GM21717 (cell line): ENCODE data around the gene ENTPD2.

ENCODE experiments used
- ATAC-seq: cut with Tn5 transposase; IDR thresholded peaks from one replicate; pipeline ENCODE4 v1.9.1; 2021; ENCODE audit warnings: mild to moderate bottlenecking, moderate library complexity; ENCODE audit not compliant: unreplicated experiment

ENTPD2 gene

GRCh38 chr9:137053944-137054931 is at the start of gene ENTPD2:
TSS of gene ENTPD2 (minus strand) at chr9:137054061. CDS start at chr9:137053997, 64 bp downstream.
- ATAC-seq, result no peak

GRCh38 chr9:137103206-137103999 is 49.5 kb upstream of the ENTPD2 start:
- no peak for ATAC-seq

GRCh38 chr9:137099231-137099630 is 45.4 kb upstream of the ENTPD2 start:
- ATAC-seq, result no peak

- ATAC-seq, result no peak
Measured at GRCh38 chr9:137097761-137098462, 44.1 kb upstream of the ENTPD2 start.

GRCh38 chr9:137096785-137097546 is 43.1 kb upstream of the ENTPD2 start:
- no peak for ATAC-seq

GRCh38 chr9:137095664-137096517 is 42.0 kb upstream of the ENTPD2 start:
- peak; percentile 66 for ATAC-seq

- no peak for ATAC-seq
Measured at GRCh38 chr9:137089232-137089947, 35.5 kb upstream of the ENTPD2 start.

- ATAC-seq, result no peak
Measured at GRCh38 chr9:137088121-137088520, 34.3 kb upstream of the ENTPD2 start.

GRCh38 chr9:137087409-137087925 is 33.6 kb upstream of the ENTPD2 start:
- peak; percentile 1 for ATAC-seq

GRCh38 chr9:137086531-137087408 is 32.9 kb upstream of the ENTPD2 start, which contains the start of gene MAN1B1:
TSS of gene MAN1B1 (plus strand) at chr9:137086985. CDS start at chr9:137087000, 15 bp downstream.
- peak; percentile 65 for ATAC-seq

- peak; percentile 4 for ATAC-seq
Measured at GRCh38 chr9:137085920-137086530, 32.2 kb upstream of the ENTPD2 start.

GRCh38 chr9:137084526-137084925 is 30.7 kb upstream of the ENTPD2 start:
- no peak for ATAC-seq

GRCh38 chr9:137083394-137084004 is 29.6 kb upstream of the ENTPD2 start:
- no peak for ATAC-seq

GRCh38 chr9:137082925-137083290 is 29.0 kb upstream of the ENTPD2 start:
- ATAC-seq, result no peak

GRCh38 chr9:137082222-137082924 is 28.5 kb upstream of the ENTPD2 start:
- ATAC-seq, result no peak
